Stimulated activated CD8-positive, alpha-beta memory T cell treated with anti-CD3 and anti-CD28 coated beads, Interleukin-2, amount 100 ng/mL, for 48 hours (primary cell): Measurements from ENCODE around the gene SIX4.

Experiments
- DNase-seq, 2 donors: peaks; one replicate each; pipeline ENCODE4 v3.0.0-alpha.2; 2020; ENCODE audit warnings: low read depth in 2 of 2

The SIX4 gene

GRCh38 chr14:60722107-60722356 lies 2.1 kb downstream of the SIX4 start:
- DNase-seq, result no peak

GRCh38 chr14:60721326-60722106 lies 2.6 kb downstream of the SIX4 start:
- DNase-seq, result peak in 1 of 2 donors; percentile 60

GRCh38 chr14:60720962-60721325 lies 3.2 kb downstream of the SIX4 start:
- no peak for DNase-seq

GRCh38 chr14:60720391-60720790 lies 3.8 kb downstream of the SIX4 start:
- no peak for DNase-seq

- no peak for DNase-seq
Observed at GRCh38 chr14:60713513-60713912, 10.6 kb downstream of the SIX4 start.

GRCh38 chr14:60710494-60710893 lies 13.7 kb downstream of the SIX4 start:
- no peak for DNase-seq

GRCh38 chr14:60707858-60708257 lies 16.3 kb downstream of the SIX4 start:
- DNase-seq, result no peak

- DNase-seq, result no peak
Observed at GRCh38 chr14:60705100-60705499, 19.1 kb downstream of the SIX4 start.

GRCh38 chr14:60700598-60700997 lies 23.6 kb downstream of the SIX4 start:
- no peak for DNase-seq

GRCh38 chr14:60695327-60695726 lies 28.8 kb downstream of the SIX4 start:
- DNase-seq, result no peak

GRCh38 chr14:60691383-60692113 lies 32.6 kb downstream of the SIX4 start:
- no peak for DNase-seq

- DNase-seq, result no peak
Observed at GRCh38 chr14:60686865-60687264, 37.3 kb downstream of the SIX4 start.

GRCh38 chr14:60684203-60684602 lies 39.9 kb downstream of the SIX4 start:
- DNase-seq, result no peak

GRCh38 chr14:60681271-60681670 lies 42.9 kb downstream of the SIX4 start:
- DNase-seq, result no peak

- no peak for DNase-seq
Observed at GRCh38 chr14:60680511-60680910, 43.6 kb downstream of the SIX4 start.

- no peak for DNase-seq
Observed at GRCh38 chr14:60679566-60680258, 44.4 kb downstream of the SIX4 start.

GRCh38 chr14:60677701-60678100 lies 46.5 kb downstream of the SIX4 start:
- DNase-seq, result no peak

- no peak for DNase-seq
Observed at GRCh38 chr14:60670989-60671388, 53.2 kb downstream of the SIX4 start.

- DNase-seq, result no peak
Observed at GRCh38 chr14:60668431-60669112, 55.6 kb downstream of the SIX4 start.

GRCh38 chr14:60665177-60665550 lies 59.0 kb downstream of the SIX4 start:
- no peak for DNase-seq

GRCh38 chr14:60662982-60663381 lies 61.2 kb downstream of the SIX4 start:
- no peak for DNase-seq

- DNase-seq, result no peak
Observed at GRCh38 chr14:60661721-60662120, 62.4 kb downstream of the SIX4 start.
